HG03025 (cell line): ENCODE data around the gene INSIG2.
A peak's percentile ranks its signal among the peaks of the same experiment; 100 is the strongest.
"Not testable (repeated sequence)": the region's sequence is repeated elsewhere in the genome, so short reads cannot be mapped to it uniquely, and the experiment has no call there.

Experiments
- ATAC-seq: cut with Tn5 transposase; IDR thresholded peaks from one replicate; pipeline ENCODE4 v1.9.1; 2021; ENCODE audit warnings: mild to moderate bottlenecking, moderate library complexity; ENCODE audit not compliant: unreplicated experiment, low FRiP score

INSIG2 gene

DNA sequence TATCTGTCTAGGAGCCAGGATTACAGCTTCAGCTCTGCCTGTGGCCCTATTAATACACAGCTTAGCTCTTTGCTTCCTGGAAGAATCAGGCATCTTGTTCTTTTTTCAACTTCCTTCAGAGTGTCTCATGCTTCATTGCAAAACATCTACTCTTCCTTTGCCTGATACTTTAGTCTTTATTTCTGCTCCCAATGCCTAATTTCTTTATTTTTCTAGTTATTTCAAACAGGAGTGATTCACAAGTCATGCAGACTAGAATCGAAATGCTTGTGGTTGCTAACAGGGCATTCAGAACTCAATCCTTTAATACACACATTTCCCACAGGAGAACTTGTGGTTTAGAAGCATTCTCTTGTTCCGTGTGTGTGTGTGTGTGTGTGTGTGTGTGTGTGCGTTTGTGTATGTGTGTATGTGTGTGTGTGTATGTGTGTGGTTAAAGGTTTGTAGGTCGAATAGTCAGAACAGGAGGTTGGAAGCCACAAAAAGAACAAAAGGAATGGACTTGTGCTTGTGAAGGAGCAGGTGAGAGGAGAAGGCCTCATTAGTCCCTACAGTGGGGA lies 28.3 kb upstream of the INSIG2 start:
- ATAC-seq: no peak

DNA sequence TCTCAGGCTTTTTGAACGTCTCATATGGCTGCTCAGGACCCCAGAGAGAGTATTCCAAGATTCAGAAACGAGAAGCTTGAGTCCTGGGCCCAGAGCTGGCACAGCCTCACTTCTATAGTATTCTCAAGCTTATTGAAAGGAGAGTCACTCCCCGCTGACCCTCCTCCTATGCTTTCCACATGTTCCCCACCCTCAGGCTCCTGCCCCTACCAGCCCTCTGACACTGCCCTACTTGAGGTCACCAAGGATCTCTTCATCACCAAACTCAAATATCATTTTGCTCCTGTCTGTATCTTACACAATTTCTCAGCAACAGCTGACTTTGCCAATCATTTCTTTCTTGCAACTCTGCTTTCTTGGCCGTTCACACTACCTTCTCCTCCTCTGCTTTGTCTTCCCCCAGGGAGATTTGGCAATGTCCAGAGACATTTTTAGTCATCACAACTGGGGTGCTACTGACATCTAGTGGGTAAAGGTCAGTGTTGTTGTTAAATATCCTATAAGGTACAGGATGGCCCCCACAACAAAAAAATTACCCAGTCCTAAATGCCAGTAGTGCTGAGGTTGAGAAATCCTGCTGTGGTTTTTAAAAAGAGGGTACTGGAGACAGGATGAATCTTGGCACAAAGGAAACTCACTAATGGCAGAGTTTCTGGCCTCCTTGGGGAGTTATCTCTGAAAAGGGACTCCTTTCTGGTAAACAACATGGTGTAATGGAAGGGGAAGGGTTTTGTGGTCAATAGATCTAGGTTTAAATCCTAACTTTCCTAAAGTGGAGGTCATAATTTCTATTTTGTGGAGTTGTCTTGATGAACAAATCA lies 26.9 kb upstream of the INSIG2 start:
- peak; percentile 69 for ATAC-seq

DNA sequence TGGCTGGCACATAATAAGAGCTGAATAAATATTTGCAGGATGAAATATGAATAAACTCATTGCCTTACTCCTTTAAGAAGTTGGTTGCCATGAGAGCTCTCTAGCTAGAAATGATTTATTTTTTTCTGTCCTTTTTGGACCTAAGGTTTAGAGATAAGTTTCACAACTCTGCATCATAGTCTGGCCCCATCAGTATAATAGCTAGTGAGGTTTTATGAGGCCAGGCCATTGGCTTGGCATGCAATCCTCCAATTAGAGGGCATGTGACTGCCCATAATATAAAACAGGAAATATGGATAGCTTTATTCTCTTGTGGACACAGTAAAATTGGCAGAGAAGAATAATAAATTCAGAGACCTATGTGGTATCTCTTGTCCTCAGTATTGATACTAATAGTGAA lies 26.2 kb upstream of the INSIG2 start:
- no peak for ATAC-seq

DNA sequence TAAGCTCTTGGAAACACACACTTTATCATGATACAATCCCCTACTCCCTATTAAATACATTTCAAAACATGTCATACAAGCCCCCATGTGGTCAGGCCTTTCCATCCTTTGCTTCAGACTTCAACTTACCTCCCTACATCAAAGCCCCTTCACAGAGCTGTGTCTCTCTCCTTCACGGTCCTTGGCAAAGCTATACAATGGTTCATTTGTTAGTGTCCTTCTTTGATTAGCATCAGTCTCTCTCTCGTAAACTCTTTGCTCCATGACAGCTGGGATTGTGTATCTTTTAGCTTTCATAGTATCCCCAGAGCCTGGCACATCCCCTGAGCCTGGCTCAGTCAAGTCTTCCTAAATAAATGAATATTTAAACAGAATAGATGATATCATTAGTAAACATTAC lies 25.6 kb upstream of the INSIG2 start:
- no peak for ATAC-seq

DNA sequence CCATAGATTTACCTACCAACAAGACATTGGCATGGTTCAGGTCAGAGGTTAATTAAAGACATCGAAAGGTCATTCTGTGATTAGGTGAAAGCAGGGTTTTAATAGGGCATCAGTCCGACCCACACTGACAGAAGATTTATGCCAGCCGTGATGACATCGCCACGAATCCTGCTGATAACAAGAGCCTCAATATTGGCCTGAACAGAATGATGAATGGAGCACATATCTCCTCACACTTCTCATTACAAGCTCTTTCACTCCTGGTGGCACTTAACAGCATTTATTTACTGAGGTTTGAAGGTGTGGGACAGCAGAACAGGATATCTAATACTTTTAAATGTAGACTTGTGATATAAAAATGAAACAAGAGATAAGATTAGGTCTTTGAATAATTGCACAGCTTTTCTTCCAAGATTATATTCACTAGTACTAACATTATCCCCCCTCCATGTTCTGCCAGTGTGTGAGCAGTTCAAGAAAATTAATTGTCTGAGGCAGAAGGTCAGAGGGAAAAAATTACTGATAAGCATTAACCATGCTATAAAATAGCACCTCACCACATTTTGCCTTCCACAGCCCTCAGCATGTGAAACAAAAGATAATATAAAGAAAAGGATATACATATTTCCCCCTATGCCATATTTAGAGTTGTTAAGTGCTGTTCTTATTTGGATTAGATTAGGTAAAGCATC lies 23.1 kb upstream of the INSIG2 start:
- ATAC-seq: no peak

DNA sequence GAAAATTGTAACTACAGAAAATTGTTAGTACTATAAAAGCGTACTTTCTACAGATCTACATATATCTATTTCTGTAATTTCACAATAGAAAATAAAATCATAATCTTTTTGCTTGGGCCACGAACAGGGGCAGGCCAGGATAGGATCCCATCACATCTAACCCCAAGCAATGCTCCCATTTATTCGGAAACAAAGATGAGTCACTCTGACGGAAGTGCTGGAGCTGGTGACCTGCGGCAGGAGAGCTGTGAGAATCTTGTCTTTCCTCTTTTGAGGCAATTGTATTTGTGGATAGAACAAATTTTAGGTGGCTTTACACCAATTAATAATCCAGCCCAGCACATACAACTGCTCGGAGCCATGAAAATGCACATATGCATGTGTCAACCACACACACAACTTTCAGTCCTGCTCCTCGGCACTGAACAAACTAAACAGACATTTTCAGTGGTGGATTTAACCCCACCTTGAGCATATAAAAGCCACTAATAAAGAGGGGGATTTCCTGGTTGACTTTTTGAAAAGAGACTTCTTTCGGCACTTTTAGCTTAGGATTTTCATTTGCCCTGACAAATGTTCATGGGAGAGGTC lies 22.3 kb upstream of the INSIG2 start:
- ATAC-seq: no peak

DNA sequence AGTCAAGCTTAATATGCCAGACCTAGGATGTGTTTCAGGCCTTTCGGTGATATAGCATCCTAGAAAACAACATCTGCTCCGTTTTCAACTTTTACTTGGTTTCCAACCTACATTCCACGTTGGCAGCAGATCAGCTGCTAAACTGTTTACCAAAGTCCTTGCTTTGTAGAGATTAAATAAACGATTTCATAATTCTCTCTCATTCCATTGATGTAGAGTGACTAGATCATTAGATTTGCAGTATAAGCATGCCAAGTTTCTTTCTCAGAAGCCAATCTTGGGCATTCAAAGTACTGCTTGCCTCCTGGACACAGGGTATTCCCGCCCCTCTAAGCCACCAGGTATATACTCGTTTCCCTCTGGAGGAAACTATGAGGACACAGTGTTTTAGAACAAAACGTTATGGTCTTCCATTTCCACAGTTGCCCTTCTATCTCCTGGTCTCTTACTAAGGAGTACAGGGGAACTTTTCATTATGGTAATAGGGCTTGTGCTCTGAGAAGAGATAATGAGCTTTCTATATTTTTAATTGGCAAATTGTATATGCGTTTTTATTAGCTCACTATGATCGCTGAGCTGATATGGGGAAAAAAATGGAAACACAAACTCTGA lies 10.5 kb upstream of the INSIG2 start:
- no peak for ATAC-seq

DNA sequence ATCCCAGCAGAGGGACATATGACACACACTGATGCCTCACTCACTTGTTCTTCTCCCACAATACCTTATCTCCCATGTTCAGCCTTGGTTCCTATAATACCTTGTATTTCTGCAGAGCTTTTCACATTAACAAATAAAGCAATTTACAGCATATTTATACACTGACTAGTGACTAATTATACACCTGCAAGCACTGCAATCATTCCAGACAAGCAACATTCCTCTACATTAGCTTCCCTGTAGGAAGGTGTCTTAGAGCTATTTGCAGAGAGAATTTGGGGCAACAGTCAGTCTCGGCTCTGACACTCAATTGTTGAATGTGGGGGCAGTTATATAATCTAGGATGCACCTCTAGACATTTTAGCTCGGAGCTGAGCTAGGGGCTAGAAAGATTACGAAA lies 9.5 kb upstream of the INSIG2 start:
- ATAC-seq: no peak

DNA sequence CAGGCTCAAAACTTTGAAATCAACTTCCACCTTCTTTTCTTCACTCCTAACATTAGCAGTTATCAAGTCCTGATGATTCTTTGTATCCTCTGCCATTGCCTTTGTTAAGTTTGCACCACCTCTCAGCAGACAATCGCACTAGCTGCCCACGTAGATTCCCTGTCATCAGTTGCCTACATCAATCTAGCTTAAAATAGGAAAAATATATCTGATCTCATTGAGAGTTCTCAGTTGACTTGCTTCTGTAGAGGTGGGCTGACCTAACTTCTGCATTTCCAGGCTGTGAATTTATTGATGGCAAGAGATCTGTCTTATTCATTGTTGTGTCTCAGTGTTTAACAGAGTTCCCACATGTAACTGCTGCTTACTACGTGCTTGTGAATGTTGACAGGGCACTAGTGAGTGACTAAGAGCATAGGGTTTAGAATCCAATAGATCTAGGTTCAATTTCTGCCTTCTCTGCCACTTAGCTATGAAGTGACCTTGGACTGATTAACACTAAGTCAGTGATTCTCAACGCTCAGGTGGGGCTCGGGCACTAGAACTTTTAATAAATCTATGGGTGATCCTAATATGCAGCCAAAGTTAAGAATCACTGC lies 3.7 kb upstream of the INSIG2 start:
- no peak for ATAC-seq

DNA sequence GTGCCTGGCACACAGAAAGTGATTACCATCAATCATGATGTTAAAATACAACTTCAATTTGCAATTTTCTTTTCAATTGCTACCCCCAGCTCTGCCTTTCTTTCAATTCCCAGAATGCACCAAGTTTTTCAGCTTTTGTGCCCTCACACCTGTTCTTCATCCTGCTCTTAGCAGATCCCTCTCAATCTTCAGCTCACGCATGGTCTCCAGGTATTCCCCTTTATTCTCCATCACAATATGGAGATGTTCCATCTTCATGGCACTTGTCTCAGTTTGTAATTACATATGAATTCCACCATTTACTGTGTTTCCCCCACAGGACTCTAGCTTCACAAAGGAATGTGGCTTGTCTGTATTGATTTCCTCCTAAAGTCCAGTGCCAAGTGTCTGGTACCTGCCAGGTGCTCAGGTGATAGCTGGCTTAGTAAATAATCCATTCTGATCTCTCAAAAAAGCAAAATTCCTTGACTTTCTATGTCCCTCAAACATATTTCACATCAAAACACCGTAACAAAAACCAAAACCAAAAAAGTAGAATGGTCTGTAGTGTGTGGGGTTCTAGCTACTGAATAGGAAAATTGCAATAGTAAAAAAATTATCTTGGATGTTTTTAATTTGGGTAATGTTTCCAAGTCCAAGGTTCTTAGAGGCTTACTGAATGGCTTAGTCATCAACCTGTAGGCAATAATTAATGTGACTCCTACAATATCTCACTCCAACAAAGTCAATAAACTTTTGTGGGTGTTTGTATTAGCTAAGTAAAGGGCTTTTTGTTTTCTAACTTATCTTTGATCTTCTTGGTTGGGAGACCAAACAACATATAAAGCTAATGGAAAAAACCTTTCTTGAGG lies 2.9 kb upstream of the INSIG2 start:
- no peak for ATAC-seq

DNA sequence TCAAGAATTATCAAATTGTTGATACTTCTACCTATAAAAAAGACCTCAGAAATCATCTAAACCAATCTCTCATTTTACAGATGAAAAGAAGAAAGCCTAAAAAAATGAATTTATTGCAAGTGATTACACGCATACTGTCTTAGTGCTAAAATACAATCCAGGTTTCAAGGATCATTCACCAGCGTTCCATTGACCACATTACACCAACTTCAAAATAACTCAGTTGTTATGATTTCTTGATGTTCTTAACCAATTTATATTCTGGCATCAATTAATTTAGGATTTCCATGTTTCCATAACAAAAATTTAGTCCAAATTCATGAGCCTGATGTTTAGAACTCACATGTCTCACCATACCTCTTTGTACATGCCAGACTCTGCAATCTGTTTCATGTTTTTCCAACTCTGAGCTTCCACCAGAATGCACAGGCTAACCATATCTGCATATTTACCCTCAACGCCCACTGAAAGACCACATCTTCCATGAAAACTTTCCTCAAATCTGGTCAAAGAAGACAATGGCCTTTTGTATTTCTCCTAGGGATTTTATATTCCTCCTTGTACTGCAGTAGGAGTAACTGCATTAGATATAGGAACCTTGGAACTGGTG lies 2.1 kb upstream of the INSIG2 start:
- no peak for ATAC-seq

DNA sequence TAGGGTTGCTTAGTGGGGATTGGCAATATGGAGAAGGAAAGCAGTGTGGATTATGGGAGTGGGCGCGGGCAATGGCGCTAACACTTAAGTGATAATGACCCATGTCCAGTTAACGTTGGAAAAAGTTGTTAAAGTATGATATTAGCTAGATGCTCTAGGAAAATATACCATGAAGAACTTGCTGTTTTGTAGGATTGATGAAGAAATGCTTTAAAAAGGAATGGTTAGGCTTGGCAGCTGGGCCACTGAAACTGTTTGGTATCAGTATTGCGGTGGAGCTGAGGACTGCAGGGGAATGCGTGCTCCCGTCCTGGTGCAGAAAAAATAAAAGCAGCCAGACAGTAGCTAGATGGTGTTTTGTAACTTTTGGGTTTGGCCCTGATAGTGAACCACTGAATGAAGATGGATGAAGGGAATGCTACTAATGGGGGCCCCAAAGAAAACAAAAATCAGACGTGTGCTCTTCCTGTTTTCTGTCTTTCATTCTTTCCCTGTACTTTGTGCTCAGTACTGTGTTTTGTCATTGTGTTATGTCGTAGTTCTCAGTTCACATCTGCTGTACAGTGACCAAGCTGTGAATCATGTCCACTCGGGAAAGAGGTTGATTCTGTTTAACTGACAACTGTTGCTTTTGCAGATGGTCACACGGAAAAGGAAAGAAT lies 999 bp downstream of the INSIG2 start:
- ATAC-seq: peak; percentile 36

DNA sequence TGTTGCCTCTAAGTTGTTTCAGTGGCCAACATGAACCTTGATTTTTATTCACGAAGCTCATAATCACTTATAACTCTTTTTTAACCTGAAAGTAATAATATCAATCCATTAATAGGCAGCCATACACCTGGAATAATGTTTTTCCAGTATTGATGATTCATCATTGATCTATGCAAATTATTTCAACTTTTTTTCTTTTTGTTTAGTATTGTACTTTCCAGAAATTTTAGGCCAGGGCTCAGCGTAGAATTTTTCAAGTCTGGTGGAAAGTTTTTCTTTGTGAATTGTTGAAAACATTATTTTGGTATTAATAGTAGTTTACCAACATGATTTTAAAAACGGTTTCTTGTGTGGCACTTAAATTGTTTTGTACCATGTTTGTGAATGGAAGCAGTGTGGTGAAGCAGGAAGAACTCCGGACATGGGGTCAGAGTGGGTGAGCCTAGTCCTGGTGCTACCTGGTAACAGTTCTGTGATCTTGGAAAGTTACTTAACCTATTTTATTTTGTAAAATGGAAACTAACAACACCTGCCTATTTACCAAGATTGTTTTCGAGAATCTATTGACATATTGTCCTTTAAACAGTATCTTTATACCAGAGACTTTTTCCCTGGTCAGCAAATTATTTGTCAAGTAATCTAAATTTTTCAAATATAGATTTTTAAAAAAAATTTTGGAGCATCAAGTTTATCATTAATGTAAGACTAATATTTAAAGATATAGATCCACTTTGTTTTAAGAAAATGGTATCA lies 2.3 kb downstream of the INSIG2 start:
- no peak for ATAC-seq

DNA sequence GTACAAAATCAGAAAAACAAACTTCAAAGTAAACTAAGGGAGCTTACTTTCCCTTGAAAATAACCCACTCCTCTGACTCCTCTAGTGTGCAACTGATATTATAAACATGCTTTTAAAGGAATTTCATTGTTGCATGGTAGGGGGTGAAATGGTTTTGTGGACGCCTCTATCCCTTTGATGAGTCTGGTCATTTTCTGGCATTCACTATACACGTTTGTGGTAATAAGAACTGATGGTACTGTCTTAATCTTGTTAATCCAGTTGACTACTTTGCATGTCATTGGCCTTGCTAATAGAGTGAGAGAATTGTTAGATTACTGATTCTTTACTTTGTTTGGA lies 2.8 kb downstream of the INSIG2 start:
- no peak for ATAC-seq

DNA sequence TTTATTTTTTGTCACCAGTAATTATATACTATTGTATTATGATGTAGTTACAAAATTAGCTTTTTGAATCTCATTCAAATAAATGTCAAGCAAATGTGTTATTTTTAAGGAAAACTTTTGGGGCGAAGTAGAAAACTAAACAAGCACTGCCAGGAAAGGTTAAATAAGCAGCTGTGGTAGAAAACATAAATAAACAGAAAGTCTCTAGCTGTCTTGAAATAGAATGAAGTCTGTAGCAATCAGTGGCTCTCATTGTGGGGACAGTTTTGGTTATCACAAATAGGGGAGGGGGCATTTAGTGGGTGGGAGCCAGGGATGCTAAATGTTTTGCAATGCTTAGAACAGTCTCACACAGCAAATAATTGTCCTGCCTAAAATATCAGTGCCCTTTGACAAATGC lies 3.4 kb downstream of the INSIG2 start:
- ATAC-seq: no peak

DNA sequence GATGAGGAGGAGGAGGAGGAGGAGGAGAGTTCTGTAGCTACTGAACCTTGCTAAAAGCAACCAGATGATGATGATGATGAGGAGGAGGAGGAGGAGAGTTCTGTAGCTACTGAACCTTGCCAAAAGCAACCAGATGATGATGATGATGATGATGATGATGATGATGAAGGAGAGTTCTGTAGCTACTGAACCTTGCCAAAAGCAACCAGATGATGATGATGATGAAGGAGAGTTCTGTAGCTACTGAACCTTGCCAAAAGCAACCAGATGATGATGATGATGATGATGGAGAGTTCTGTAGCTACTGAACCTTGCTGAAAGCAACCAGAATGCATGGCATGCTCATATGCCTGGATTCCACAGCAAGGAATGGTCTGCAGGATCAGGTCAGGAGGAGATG lies 5.8 kb downstream of the INSIG2 start:
- ATAC-seq: not testable (repeated sequence)

DNA sequence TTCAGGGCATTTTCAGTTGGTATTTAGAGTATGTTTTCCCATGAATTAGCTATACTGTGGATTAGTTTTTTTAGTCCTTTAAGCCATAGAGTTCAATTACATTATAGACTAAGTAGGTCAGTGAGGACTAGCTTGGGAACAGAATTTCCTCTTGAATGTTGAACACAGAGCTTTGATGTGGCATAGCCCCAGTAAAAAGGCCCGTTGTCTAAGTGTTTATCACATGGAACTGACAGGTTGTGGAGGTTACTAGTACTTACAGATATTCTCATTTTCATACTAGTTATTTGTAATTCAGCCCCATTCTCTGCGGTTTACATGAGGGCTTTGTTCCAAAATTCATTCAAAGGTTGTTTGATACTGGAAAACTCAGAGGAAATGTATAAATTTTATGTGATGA lies 6.2 kb downstream of the INSIG2 start:
- no peak for ATAC-seq

DNA sequence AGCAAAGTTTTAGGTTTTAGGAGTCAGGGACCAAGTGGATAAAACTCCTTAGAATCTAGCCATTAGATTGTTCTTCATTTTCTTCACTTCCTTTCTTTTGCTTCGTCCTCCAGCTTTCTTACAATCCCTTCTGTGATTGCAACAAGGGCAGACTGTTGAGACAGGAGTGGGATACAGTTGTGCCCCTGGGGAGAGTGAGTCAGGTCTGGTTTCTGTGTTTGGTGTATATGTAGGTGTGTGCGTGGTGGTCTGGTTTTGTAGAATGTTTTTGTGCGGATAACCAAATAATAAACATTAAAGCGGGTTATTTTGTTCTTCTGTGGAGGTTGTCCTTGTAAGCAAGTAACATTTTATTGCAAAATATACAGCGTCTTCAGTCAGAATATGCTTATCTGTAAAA lies 7.3 kb downstream of the INSIG2 start:
- ATAC-seq: no peak
